CD4-positive, alpha-beta T cell (primary cell): ENCODE measurements around the gene PAMR1. TPM values are rescaled to one million over a fixed set of nuclear protein-coding genes. Genes with fewer than 3 reads are reported as not detected.
"Not testable (repeated sequence)": the region's sequence is repeated elsewhere in the genome, so short reads cannot be mapped to it uniquely, and the experiment has no call there.

Source experiments
- ATAC-seq: fragments of 200-7000 bp; cut with Tn5 transposase; one replicate; pipeline ENCODE4 v1.10.0; 2022; ENCODE audit warnings: mild to moderate bottlenecking; ENCODE audit not compliant: poor library complexity
- CTCF ChIA-PET: fragments of 350-600 bp; sonication (Branson Sonifier 250); formaldehyde crosslinking; loops from one replicate; lab custom pipeline; 2021; ENCODE audit warnings: antibody characterized with exemption, inconsistent platforms; lab: Charles Lee
- POLR2A ChIA-PET: fragments of 350-600 bp; sonication (Branson Sonifier 250); formaldehyde crosslinking; loops from one replicate; lab custom pipeline; 2021; ENCODE audit warnings: antibody characterized with exemption, inconsistent platforms; lab: Charles Lee
- DNase-seq, 14 experiments: peaks; one replicate each; pipeline ENCODE4 v3.0.0-alpha.2; 2013 to 2020; ENCODE audit warnings: mixed read lengths in 2 of 14
- H3K27ac ChIP-seq, 2 donors: one replicate each; pipeline versions ENCODE4 v1.5.1 to v1.7.0; 2013; ENCODE audit warnings: low read length in 2 of 2, low read depth in 1 of 2, mild to moderate bottlenecking in 1 of 2
- H3K27me3 ChIP-seq, 2 experiments: 1 replicate in 1 of 2; 2 replicates in 1 of 2; pipeline versions ENCODE4 v1.6.1 to v1.7.0; 2013; ENCODE audit warnings: low read length in 2 of 2, control low read depth in 1 of 2, mild to moderate bottlenecking in 1 of 2, moderate library complexity in 1 of 2; ENCODE audit not compliant: insufficient read depth in 2 of 2, control insufficient read depth in 1 of 2
- H3K36me3 ChIP-seq: one replicate; pipeline ENCODE4 v1.6.1; 2013; ENCODE audit warnings: low read length, control low read depth; ENCODE audit not compliant: insufficient read depth
- H3K4me1 ChIP-seq: one replicate; pipeline ENCODE4 v1.6.1; 2013; ENCODE audit warnings: low read length, control low read depth; ENCODE audit not compliant: insufficient read depth
- H3K4me3 ChIP-seq: one replicate; pipeline ENCODE4 v1.5.1; 2013; ENCODE audit warnings: mild to moderate bottlenecking, low read length, moderate library complexity
- H3K9me3 ChIP-seq, 2 experiments: 1 replicate in 1 of 2; 2 replicates in 1 of 2; pipeline versions ENCODE4 v1.6.1 to v1.7.0; 2013; ENCODE audit warnings: low read length in 2 of 2, mild to moderate bottlenecking in 2 of 2, control low read depth in 1 of 2, moderate library complexity in 1 of 2; ENCODE audit not compliant: control insufficient read depth in 1 of 2, insufficient read depth in 1 of 2
- H3K27ac Mint-ChIP-seq: one replicate; pipeline ENCODE4 v1.8.0; 2020; ENCODE audit warnings: mixed read lengths
- H3K27me3 Mint-ChIP-seq: one replicate; pipeline ENCODE4 v1.8.0; 2021; ENCODE audit warnings: mixed read lengths
- H3K36me3 Mint-ChIP-seq: one replicate; pipeline ENCODE4 v1.8.0; 2021; ENCODE audit warnings: low read depth, mixed read lengths
- H3K4me1 Mint-ChIP-seq: one replicate; pipeline ENCODE4 v1.8.0; 2021; ENCODE audit warnings: low read depth, mixed read lengths
- H3K4me3 Mint-ChIP-seq: one replicate; pipeline ENCODE4 v1.8.0; 2020; ENCODE audit warnings: mild to moderate bottlenecking, mixed read lengths
- H3K9me3 Mint-ChIP-seq: one replicate; pipeline ENCODE4 v1.8.0; 2020; ENCODE audit warnings: mixed read lengths
- CTCF ChIP-seq: fragments of 200-600 bp; IDR thresholded peaks from one replicate; pipeline ENCODE4 v1.8.0; 2022; ENCODE audit warnings: antibody characterized with exemption, mild to moderate bottlenecking
- intact Hi-C, 2 experiments: fragments of 100-400 bp; cut with DNase I in 1 of 2; cut with micrococcal nuclease in 1 of 2; formaldehyde crosslinking; loops; one replicate each; pipeline versions ENCODE4 v1.15.1 to v1.9.0; 2023 to 2025; cut with DNase I, micrococcal nuclease
- total RNA-seq, 174 experiments: library from RNA in 2 of 174; stranded (reverse) in 2 of 174; gene quantifications; one replicate each; pipeline ENCODE4 v1.2.3 and lab custom pipeline; 2021 to 2026

The PAMR1 gene
- total RNA-seq, 2 experiments from 2014 or later = not detected

- Mint-ChIP-seq H3K4me3 (no peak overlapping the region), H3K27ac (no peak overlapping the region), H3K27me3 (peaks cover 50% of the 10 kb centered on the region), H3K4me1 (no peaks in the 10 kb centered on the region), H3K36me3 (no peaks in the 10 kb centered on the region), H3K9me3 (no peaks in the 10 kb centered on the region)
- no peak for ATAC-seq
- Histone ChIP-seq H3K4me1 (no peaks in the 10 kb centered on the region), H3K27me3 (peaks cover 9 to 16% of the 10 kb centered on the region in 2 experiments), H3K36me3 (no peaks in the 10 kb centered on the region), H3K9me3 (no peaks in the 10 kb centered on the region), H3K27ac (no peak overlapping the region), H3K4me3 (no peak overlapping the region)
- ChIA-PET POLR2A (no interaction called here), CTCF (no interaction called here)
- DNase-seq = no peak
- no peak for TF ChIP-seq CTCF
- intact Hi-C loops = no loop called here
Measured at GRCh38 chr11:35549787-35550186, 24.4 kb upstream of the PAMR1 start.

- H3K27me3 Mint-ChIP-seq = peaks cover 42% of the 10 kb centered on the region
- ChIA-PET CTCF (no interaction called here), POLR2A (no interaction called here)
- Histone ChIP-seq H3K27ac (no peak overlapping the region), H3K4me3 (no peak overlapping the region), H3K27me3 (peaks cover 7 to 8% of the 10 kb centered on the region in 2 experiments), H3K36me3 (no peaks in the 10 kb centered on the region), H3K4me1 (no peaks in the 10 kb centered on the region), H3K9me3 (no peaks in the 10 kb centered on the region)
- no peak for TF ChIP-seq CTCF
- H3K27ac Mint-ChIP-seq = no peak overlapping the region
- ATAC-seq (no peak), DNase-seq (no peak)
- H3K4me3 Mint-ChIP-seq = no peak overlapping the region
- H3K36me3 Mint-ChIP-seq = no peaks in the 10 kb centered on the region
- intact Hi-C loops = no loop called here
- no peaks in the 10 kb centered on the region for H3K9me3 Mint-ChIP-seq
- no peaks in the 10 kb centered on the region for H3K4me1 Mint-ChIP-seq
Measured at GRCh38 chr11:35548925-35549561, 23.6 kb upstream of the PAMR1 start.

- H3K36me3 Mint-ChIP-seq, H3K9me3 ChIP-seq, H3K4me3 ChIP-seq, H3K27me3 ChIP-seq, H3K27ac Mint-ChIP-seq, H3K27ac ChIP-seq, H3K4me1 ChIP-seq, H3K9me3 Mint-ChIP-seq, POLR2A ChIA-PET, DNase-seq, ATAC-seq, H3K4me1 Mint-ChIP-seq, intact Hi-C loops, H3K4me3 Mint-ChIP-seq, CTCF ChIA-PET, H3K36me3 ChIP-seq: not testable (repeated sequence)
- peaks cover 37% of the 10 kb centered on the region for H3K27me3 Mint-ChIP-seq
Measured at GRCh38 chr11:35547995-35548394, 22.6 kb upstream of the PAMR1 start.

GRCh38 chr11:35546317-35546716, 20.9 kb upstream of the PAMR1 start:
- POLR2A ChIA-PET = no interaction called here
- Histone ChIP-seq H3K36me3 (no peaks in the 10 kb centered on the region), H3K4me1 (no peaks in the 10 kb centered on the region), H3K9me3 (no peaks in the 10 kb centered on the region), H3K4me3 (no peak overlapping the region), H3K27me3 (peaks cover 4 to 5% of the 10 kb centered on the region in 2 experiments), H3K27ac (no peak overlapping the region)
- Mint-ChIP-seq H3K4me1 (no peaks in the 10 kb centered on the region), H3K4me3 (no peak overlapping the region), H3K9me3 (no peaks in the 10 kb centered on the region), H3K27ac (no peak overlapping the region), H3K27me3 (peaks cover 25% of the 10 kb centered on the region), H3K36me3 (no peaks in the 10 kb centered on the region)
- intact Hi-C loops = no loop called here
- no peak for TF ChIP-seq CTCF
- CTCF ChIA-PET = no interaction called here
- DNase-seq = no peak
- ATAC-seq = no peak
